K562 (cell line): ENCODE data around the gene KLHL18. TPM values are rescaled to one million over a fixed set of nuclear protein-coding genes. Genes with fewer than 3 reads are reported as not detected.

Source experiments
- EZH2 ChIP-seq: IDR thresholded peaks from 2 replicates; pipeline ENCODE4 v1.6.1; 2012; ENCODE audit warnings: low read depth, mild to moderate bottlenecking, inconsistent platforms, low read length, borderline replicate concordance
- HEY1 ChIP-seq: fragments of 250-450 bp; sonication (Bioruptor Pico); IDR thresholded peaks from 2 replicates; pipeline ENCODE4 v1.5.0; 2020; ENCODE audit warnings: mild to moderate bottlenecking, moderate library complexity, borderline replicate concordance
- MEF2D ChIP-seq: conservative IDR thresholded peaks from 2 replicates; pipeline ENCODE4 v1.6.1; 2016; ENCODE audit warnings: low read depth, missing genetic modification characterization, missing compliant biosample characterization
- NEUROD1 ChIP-seq: fragments of 150-350 bp; IDR thresholded peaks from 2 replicates; pipeline ENCODE4 v1.6.1; 2014; ENCODE audit warnings: borderline replicate concordance, low read length, low read depth; ENCODE audit not compliant: partially characterized antibody
- NFRKB ChIP-seq: fragments of 450-650 bp; IDR thresholded peaks from 2 replicates; pipeline ENCODE4 v1.6.1; 2016; ENCODE audit warnings: low read depth
- NR1H2 ChIP-seq: sonication (generic); formaldehyde crosslinking; IDR thresholded peaks from 2 replicates; pipeline ENCODE4 v1.4.0; 2020; ENCODE audit warnings: mild to moderate bottlenecking, missing genetic modification reagents
- POLR2H ChIP-seq: IDR thresholded peaks from 2 replicates; pipeline ENCODE4 v1.6.1; 2016; ENCODE audit warnings: missing genetic modification characterization, low read depth, mild to moderate bottlenecking, control low read depth, missing compliant biosample characterization, moderate library complexity
- PRMT5 ChIP-seq: sonication (generic); formaldehyde crosslinking; IDR thresholded peaks from 2 replicates; pipeline ENCODE4 v1.5.0; 2020; ENCODE audit warnings: missing genetic modification reagents
- RB1 ChIP-seq: fragments of 450-650 bp; IDR thresholded peaks from 2 replicates; pipeline ENCODE4 v1.6.1; 2017; ENCODE audit warnings: low read depth, mild to moderate bottlenecking
- RBM25 ChIP-seq: fragments of 200-400 bp; formaldehyde crosslinking; IDR thresholded peaks from 2 replicates; pipeline ENCODE4 v1.6.1; 2018; ENCODE audit warnings: low read length, low read depth, moderate library complexity; ENCODE audit not compliant: severe bottlenecking
- RUNX1 ChIP-seq: sonication (generic); IDR thresholded peaks from 2 replicates; pipeline ENCODE4 v1.6.1; 2016; ENCODE audit warnings: antibody characterized with exemption, low read depth
- SMARCC2 ChIP-seq: fragments of 450-650 bp; IDR thresholded peaks from 2 replicates; pipeline ENCODE4 v1.6.1; 2017; ENCODE audit warnings: antibody characterized with exemption, moderate library complexity, mild to moderate bottlenecking, low read depth
- SNRNP70 ChIP-seq: fragments of 200-400 bp; formaldehyde crosslinking; optimal IDR thresholded peaks from 2 replicates; pipeline ENCODE3; 2017; ENCODE audit warnings: low read depth, low read length
- SOX6 ChIP-seq: fragments of 450-650 bp; IDR thresholded peaks from 2 replicates; pipeline ENCODE4 v1.6.1; 2014; ENCODE audit warnings: mild to moderate bottlenecking
- SP2 ChIP-seq: IDR thresholded peaks from 2 replicates; pipeline ENCODE4 v1.6.1; 2011; ENCODE audit warnings: mild to moderate bottlenecking, low read depth, low read length, moderate library complexity; ENCODE audit not compliant: poor library complexity, severe bottlenecking; ENCODE audit errors: extremely low read depth
- ZNF124 ChIP-seq: sonication (generic); formaldehyde crosslinking; IDR thresholded peaks from 2 replicates; pipeline ENCODE4 v1.8.1; 2022; ENCODE audit warnings: missing genetic modification reagents
- ZNF143 ChIP-seq: sonication (generic); formaldehyde crosslinking; IDR thresholded peaks from 2 replicates; pipeline ENCODE4 v1.9.0; 2022; ENCODE audit warnings: mild to moderate bottlenecking, missing genetic modification reagents
- ZNF318 ChIP-seq, 2 experiments: fragments of 450-650 bp; IDR thresholded peaks; 2 replicates each; pipeline ENCODE4 v1.6.1; 2016; ENCODE audit warnings: mild to moderate bottlenecking in 2 of 2, borderline replicate concordance in 1 of 2, low read depth in 1 of 2, moderate library complexity in 1 of 2
- polyA plus RNA-seq, 8 experiments: library from polyadenylated mRNA; depleted of rRNA in 4 of 8; stranded (reverse) in 5 of 8; unstranded in 3 of 8; fragments of >200 nt; fragmentation: Nextera tagmentation in 2 of 8; fragmentation: Illumina TruSeq in 1 of 8; extraction: Ambion mirVana in 2 of 8; extraction: Trizol in 1 of 8; gene quantifications; 2 replicates each; pipeline versions ENCODE4 v1.2.1 to v1.2.3, GENCODE V29; 2011 to 2014; ENCODE audit warnings: inconsistent platforms in 1 of 8, missing spikeins in 1 of 8
- total RNA-seq, 7 experiments: library from RNA; depleted of rRNA in 6 of 7; stranded (reverse); fragments of >200 nt in 6 of 7; fragmentation: Illumina TruSeq in 2 of 7; extraction: Trizol in 2 of 7; gene quantifications; 2 replicates each; pipeline versions ENCODE4 v1.2.1 to v1.2.3, GENCODE V29; 2011 to 2021; ENCODE audit warnings: low replicate concordance in 1 of 7
- TF ChIP-seq, protein P1 (sequence below): fragments of 450-650 bp; IDR thresholded peaks from 2 replicates; pipeline ENCODE4 v1.7.0; 2016; ENCODE audit warnings: borderline replicate concordance

Gene KLHL18
- total and polyA plus RNA-seq, 9 of the 15 experiments (the other 6 are each of a cell fraction or from before 2014, with no cell fraction given), result 26.7 to 97.5 (median 48.7) TPM

GRCh38 chr3:47315069-47315647 lies 32.4 kb downstream of the KLHL18 start (continued):
- TF ChIP-seq ZNF318 (IDR thresholded peaks at IDR 0.05; ENCODE audit: borderline replicate concordance in 1 of 2, low read depth in 1 of 2), result 0 out of 4 replicates have a peak, but pooled peaks have one; percentile 28 to 36
- TF ChIP-seq RUNX1, result no peak
- TF ChIP-seq PRMT5, result no peak
- TF ChIP-seq HEY1 (CRISPR knock-in tag), result peak; percentile 83; the same call in 1 of the 2 replicates
- TF ChIP-seq POLR2H (tag), result no peak
- peak; percentile 63; the same call in 1 of the 2 replicates for TF ChIP-seq RB1
- TF ChIP-seq SP2, result no peak
- TF ChIP-seq SNRNP70, result no peak
- TF ChIP-seq NR1H2 (CRISPR knock-in tag), result no peak
- TF ChIP-seq NEUROD1, result peak; percentile 39
- no peak for TF ChIP-seq ZNF124 (CRISPR knock-in tag)
- no peak for TF ChIP-seq ZNF143 (CRISPR knock-in tag)
- TF ChIP-seq MEF2D, result no peak
- no peak for TF ChIP-seq NFRKB
- peak; percentile 97 for TF ChIP-seq SOX6
- TF ChIP-seq SMARCC2, result peak; percentile 93
- no peak for TF ChIP-seq EZH2
- TF ChIP-seq, protein P1, sequence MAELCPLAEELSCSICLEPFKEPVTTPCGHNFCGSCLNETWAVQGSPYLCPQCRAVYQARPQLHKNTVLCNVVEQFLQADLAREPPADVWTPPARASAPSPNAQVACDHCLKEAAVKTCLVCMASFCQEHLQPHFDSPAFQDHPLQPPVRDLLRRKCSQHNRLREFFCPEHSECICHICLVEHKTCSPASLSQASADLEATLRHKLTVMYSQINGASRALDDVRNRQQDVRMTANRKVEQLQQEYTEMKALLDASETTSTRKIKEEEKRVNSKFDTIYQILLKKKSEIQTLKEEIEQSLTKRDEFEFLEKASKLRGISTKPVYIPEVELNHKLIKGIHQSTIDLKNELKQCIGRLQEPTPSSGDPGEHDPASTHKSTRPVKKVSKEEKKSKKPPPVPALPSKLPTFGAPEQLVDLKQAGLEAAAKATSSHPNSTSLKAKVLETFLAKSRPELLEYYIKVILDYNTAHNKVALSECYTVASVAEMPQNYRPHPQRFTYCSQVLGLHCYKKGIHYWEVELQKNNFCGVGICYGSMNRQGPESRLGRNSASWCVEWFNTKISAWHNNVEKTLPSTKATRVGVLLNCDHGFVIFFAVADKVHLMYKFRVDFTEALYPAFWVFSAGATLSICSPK, result peak; percentile 84; the same call in 1 of the 2 replicates
- no peak for TF ChIP-seq RBM25
